Measurements from ENCODE around the gene TMEM130. TPM values are rescaled to one million over a fixed set of nuclear protein-coding genes. Genes with fewer than 3 reads are reported as not detected.
"Not testable (repeated sequence)": the region's sequence is repeated elsewhere in the genome, so short reads cannot be mapped to it uniquely, and the experiment has no call there.

The TMEM130 gene
- polyA plus RNA-seq, 6 donors from 2014 or later: 0.32 TPM; not detected in 5

DNA sequence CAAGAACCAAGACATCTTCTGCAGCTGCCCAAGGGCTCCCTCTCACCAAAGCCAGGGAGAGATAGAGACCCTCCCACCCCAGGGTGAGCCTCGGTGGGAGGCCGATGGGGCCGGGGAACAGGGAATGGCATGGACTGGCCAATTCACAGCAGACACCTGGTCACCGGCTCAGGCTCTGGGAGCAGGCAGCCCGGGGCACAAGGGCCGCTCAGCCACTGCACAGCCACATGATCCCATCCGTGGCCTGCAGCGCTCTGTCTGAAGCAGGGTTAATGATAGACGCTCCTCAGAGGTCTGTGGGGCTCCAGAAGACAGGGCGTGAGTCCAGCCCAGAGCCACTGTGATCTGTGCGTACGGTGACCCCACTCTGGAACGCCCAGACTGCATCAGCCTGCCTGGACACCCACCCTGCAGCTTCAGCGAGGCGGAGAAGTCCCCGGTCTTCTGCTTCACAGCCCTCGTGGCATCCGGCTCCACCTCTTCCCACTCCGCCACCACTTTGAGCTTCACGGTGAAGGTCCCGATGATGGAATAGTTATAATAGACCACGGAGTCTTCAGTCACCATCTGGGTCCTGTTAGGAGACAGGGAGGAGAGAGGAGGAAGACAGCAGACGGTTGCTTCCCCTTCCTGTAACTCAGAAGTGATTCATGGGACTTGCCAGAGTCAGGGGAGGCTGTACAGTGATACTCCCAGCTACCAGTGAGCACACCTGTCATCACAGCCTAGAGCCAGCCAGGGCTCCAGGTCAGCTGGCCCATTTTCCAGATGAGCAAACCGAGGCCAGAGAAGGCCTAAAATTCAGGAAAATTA is 14.0 kb downstream of the TMEM130 start:
- Mint-ChIP-seq H3K9me3 (peaks cover 0 to 3% (median 0%) of the 10 kb centered on the region in 7 donors), H3K4me1 (no peaks in the 10 kb centered on the region), H3K4me3 (no peak overlapping the region), H3K27me3 (peaks cover 7 to 31% (median 31%) of the 10 kb centered on the region in 3 donors), H3K27ac (no peak overlapping the region), H3K36me3 (peaks cover 0 to 15% of the 10 kb centered on the region in 2 donors)
- ATAC-seq (ENCODE audit: low read depth in 2 of 2) (no peak), DNase-seq (no peak)

DNA sequence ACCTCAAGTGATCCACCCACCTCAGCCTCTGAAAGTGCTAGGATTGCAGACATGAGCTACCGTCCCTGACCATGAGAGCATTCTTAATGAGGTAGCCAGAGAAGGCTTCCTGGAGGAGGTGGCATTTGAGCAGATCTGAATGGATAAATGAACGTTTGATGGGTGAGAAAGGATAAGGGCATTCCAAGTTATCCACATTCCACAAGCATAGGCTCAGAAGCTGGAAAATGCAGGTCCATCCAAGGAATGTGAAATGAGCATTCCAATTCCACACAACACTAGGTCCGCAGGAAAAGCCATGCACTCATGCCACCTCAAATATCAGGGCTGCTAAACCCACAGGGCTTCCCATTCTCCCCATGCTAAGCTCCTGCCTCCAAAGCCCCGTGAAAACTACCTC is 17.0 kb downstream of the TMEM130 start:
- Mint-ChIP-seq H3K27ac (no peak overlapping the region), H3K4me1 (no peaks in the 10 kb centered on the region), H3K36me3 (peaks cover 0 to 6% of the 10 kb centered on the region in 2 donors), H3K27me3 (peaks cover 9 to 24% (median 9%) of the 10 kb centered on the region in 3 donors), H3K9me3 (peaks cover 3 to 19% (median 14%) of the 10 kb centered on the region in 7 donors), H3K4me3 (no peak overlapping the region)
- DNase-seq (no peak), ATAC-seq (ENCODE audit: low read depth in 2 of 2) (no peak)

DNA sequence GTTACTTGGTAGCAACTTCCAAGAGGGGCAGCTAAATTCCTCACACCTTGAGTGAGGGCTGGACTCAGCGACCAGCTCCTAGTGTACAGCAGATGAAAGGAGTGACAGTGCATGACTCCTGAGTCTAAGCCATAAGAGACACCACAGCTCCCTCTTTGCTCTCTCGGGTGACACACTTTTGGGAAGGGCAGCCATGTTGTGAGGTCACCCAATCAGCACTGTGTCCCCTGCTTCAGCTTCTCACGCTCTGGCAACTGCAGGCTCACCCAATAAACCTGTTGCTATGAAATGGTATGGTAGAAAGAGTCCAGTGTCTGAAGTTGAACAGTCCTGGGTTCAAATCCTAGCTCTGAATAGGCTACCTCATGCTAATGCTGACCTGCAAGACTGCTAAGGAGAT is 20.9 kb downstream of the TMEM130 start:
- Mint-ChIP-seq H3K36me3 (peaks cover 0 to 6% of the 10 kb centered on the region in 2 donors), H3K4me3 (peak overlapping the region in 1 of 8 donors; percentile 29), H3K9me3 (peaks cover 8 to 20% (median 17%) of the 10 kb centered on the region in 7 donors), H3K27me3 (peaks cover 4 to 26% (median 18%) of the 10 kb centered on the region in 3 donors), H3K4me1 (no peaks in the 10 kb centered on the region), H3K27ac (no peak overlapping the region)
- ATAC-seq (ENCODE audit: low read depth in 2 of 2) (no peak), DNase-seq (no peak)

DNA sequence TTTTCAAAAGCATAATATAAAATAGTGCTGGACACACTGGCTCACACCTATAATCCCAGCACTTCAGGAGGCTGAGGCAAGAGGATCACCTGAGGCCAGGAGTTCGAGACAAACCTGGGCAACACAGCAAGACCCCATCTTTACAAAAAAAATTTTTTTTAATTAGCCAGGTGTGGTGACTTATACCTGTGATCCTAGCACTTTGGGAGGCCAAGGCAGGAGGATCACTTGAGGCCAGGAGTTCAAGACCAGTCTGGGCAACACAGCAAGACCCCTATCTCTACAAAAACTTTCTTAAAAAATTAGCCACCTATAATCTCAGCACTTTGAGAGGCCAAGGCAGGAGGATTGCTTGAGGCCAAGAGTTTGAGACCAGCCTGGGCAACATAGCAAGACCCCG is 27.3 kb downstream of the TMEM130 start:
- H3K4me1 Mint-ChIP-seq; ATAC-seq (ENCODE audit: low read depth in 2 of 2); H3K9me3 Mint-ChIP-seq; DNase-seq; H3K4me3 Mint-ChIP-seq; H3K36me3 Mint-ChIP-seq; H3K27ac Mint-ChIP-seq: not testable (repeated sequence)
- H3K27me3 Mint-ChIP-seq: peaks cover 16 to 37% (median 18%) of the 10 kb centered on the region in 3 donors

DNA sequence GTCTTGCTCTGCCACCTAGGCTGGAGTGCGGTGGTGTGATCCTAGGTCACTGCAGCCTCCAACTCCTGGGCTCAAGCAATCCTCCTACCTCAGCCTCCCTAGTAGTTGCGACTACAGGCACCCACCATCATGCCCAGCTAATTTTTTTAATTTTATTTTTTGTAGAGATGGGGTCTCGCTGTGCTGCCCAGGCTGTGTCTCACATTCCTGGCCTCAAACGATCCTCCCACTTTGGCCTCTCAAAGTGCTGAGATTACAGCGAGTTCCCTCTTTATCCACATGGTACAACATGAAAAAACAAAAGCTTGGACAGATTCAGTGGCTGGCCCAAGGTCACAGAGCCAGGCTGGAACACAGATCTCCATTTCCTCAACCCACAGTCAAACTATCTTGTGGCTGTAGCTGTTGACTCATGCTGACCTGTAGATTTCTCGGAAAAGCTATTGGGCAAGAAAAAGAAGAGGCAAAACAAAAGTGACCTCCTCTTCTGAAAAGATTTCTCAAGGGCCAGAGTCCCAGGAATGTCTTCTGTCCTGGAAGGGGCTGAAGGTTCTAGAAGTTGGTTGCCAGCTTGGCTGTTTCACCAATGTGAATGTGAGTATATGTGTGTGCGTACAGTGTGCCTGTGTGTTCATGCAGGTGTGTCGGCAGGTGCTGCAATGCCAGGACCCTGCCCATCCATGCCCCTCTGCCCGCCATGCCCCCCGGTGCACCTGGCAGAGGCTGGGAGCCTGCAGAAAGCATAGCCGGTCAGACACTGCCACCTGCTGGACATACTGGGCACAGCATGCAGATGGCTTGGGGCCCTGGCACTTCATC is 28.4 kb downstream of the TMEM130 start:
- H3K27ac Mint-ChIP-seq: no peak overlapping the region
- H3K4me3 Mint-ChIP-seq: no peak overlapping the region
- H3K36me3 Mint-ChIP-seq: no peaks in the 10 kb centered on the region
- peaks cover 16 to 45% (median 26%) of the 10 kb centered on the region in 3 donors for H3K27me3 Mint-ChIP-seq
- peak; percentile 41 to 68 for ATAC-seq (ENCODE audit: low read depth in 2 of 2)
- DNase-seq: peak; percentile 52
- H3K9me3 Mint-ChIP-seq: no peaks in the 10 kb centered on the region
- peaks cover 0 to 5% (median 0%) of the 10 kb centered on the region in 3 donors for H3K4me1 Mint-ChIP-seq

DNA sequence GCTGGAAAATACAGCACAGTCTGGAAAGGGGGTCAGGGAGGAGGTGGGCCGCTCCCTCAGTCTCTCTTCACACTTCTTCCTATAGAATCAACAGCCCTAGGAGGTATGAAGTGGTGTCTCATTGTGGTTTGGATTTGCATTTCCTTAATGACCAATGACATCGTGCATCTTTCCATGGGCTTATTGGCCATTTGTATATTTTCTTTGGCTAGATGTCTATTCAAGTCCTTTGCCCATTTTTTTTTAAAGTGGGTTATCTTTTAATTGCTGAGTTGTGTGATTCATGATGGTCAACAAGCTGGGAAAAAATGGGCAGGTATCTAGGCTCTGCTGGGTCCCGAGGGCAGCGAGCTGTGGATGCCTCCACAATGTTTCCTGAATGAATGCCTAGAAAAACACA is 29.1 kb downstream of the TMEM130 start:
- Mint-ChIP-seq H3K27ac (no peak overlapping the region), H3K9me3 (no peaks in the 10 kb centered on the region), H3K4me1 (peaks cover 0 to 5% (median 0%) of the 10 kb centered on the region in 3 donors), H3K27me3 (peaks cover 16 to 45% (median 26%) of the 10 kb centered on the region in 3 donors), H3K36me3 (no peaks in the 10 kb centered on the region), H3K4me3 (no peak overlapping the region)
- DNase-seq (no peak), ATAC-seq (ENCODE audit: low read depth in 2 of 2) (no peak)

DNA sequence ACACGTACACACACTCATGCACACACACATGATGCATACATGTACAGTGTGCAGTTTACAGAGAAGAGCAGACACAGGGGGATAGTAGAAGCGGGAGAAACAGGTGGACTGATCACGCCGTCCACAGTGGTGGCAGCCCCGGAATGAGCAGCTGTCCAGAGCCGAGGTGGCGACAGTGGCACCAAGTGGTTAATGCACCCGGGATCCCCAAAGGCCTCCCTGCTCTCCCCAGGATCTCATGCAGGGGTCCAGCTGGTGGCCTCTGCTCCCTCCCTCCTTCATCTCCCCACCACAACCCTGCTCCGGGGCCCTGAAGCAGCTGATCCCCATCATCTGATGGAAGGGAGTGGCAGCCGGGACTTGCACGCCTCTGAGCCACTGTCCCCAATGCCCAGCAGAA is 29.7 kb downstream of the TMEM130 start:
- DNase-seq (no peak), ATAC-seq (ENCODE audit: low read depth in 2 of 2) (no peak)
- Mint-ChIP-seq H3K27me3 (peaks cover 22 to 45% (median 29%) of the 10 kb centered on the region in 3 donors), H3K36me3 (no peaks in the 10 kb centered on the region), H3K4me1 (peaks cover 0 to 5% (median 0%) of the 10 kb centered on the region in 3 donors), H3K9me3 (no peaks in the 10 kb centered on the region), H3K27ac (no peak overlapping the region), H3K4me3 (no peak overlapping the region)

DNA sequence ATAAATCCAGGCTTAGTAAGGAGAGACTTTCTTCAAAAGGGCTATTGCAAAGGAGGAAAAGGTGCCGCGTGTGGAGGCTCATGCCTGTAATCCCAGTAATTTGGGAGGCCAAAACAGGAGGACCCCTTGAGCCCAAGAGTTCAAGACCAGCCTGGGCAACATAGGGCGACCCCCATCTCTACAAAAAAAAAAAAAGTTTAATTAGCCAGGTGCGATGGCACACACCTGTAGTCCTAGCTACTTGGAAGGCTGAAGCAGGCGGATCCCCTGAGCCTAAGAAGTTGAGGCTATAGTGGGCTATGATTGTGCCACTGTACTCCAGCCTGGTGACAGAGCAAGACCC is 32.2 kb downstream of the TMEM130 start:
- no peaks in the 10 kb centered on the region for H3K9me3 Mint-ChIP-seq
- H3K4me3 Mint-ChIP-seq: no peak overlapping the region
- no peak overlapping the region for H3K27ac Mint-ChIP-seq
- no peaks in the 10 kb centered on the region for H3K36me3 Mint-ChIP-seq
- H3K27me3 Mint-ChIP-seq: peaks cover 28 to 52% (median 38%) of the 10 kb centered on the region in 3 donors
- no peak for ATAC-seq (ENCODE audit: low read depth in 2 of 2)
- DNase-seq: no peak
- H3K4me1 Mint-ChIP-seq: peaks cover 0 to 5% (median 0%) of the 10 kb centered on the region in 3 donors

DNA sequence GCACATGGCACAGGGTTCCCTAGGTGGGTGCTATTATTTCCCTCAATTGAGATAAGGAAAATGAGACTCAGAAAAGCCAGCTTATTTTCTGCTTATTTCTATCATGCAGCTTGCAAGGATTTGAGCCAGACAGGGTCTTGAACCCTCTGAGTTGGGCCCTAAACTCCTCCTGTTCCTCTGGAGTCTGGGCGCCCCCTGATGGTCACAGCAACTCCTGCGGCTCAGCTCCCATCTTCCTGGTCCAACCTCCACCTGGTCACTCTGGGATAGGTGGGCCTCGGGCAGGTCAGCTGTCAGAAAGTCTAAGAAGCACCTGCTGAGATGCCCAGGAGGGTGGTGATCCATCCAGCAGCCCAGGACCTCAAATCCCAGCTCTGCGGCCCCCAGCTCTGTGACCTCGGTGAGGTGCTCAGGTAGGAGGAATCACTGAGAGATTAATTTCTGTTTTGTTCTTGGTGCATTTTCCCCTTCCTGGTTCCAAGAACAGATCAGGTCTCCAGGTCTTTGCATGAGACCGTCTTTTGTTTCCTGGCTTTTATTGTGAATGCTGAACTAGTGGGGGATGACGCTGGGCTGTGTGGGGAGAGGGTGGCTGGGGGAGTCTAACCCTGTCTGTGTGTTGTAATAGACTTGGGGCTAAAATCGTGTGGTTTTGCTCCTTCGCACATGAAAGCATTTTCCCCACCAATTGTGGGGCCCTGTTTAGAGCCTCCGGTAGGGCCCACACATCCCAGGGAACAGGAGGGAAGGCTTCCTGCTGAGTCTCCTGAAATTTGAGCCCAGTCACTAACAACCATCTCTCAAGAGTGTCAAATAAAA is 32.8 kb downstream of the TMEM130 start:
- Mint-ChIP-seq H3K27me3 (peaks cover 28 to 52% (median 38%) of the 10 kb centered on the region in 3 donors), H3K4me3 (no peak overlapping the region), H3K9me3 (no peaks in the 10 kb centered on the region), H3K36me3 (no peaks in the 10 kb centered on the region), H3K4me1 (peaks cover 0 to 5% (median 0%) of the 10 kb centered on the region in 3 donors), H3K27ac (no peak overlapping the region)
- ATAC-seq (ENCODE audit: low read depth in 2 of 2) (no peak), DNase-seq (no peak)

DNA sequence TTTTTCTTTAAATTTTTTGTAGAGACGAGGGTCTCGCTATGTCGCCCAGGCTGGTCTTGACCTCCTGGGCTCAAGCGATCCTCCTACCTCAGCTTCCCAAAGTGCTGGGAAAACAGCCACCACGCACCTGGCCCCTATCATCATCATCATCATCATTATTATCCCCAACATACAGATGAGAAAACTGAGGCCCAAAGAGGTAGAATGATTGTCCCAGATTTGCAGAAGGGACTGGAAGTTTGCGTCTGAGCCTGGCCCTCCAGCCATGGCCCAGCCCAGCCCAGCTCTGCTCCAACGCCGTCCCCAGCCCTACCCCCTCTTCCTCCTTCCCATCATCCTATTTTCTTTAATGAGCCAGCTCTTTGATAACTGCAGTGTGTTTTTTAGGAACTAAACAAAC is 34.9 kb downstream of the TMEM130 start:
- Mint-ChIP-seq H3K36me3 (no peaks in the 10 kb centered on the region), H3K27me3 (peaks cover 33 to 43% (median 33%) of the 10 kb centered on the region in 3 donors), H3K27ac (no peak overlapping the region), H3K4me1 (no peaks in the 10 kb centered on the region), H3K9me3 (peaks cover 0 to 5% (median 0%) of the 10 kb centered on the region in 7 donors), H3K4me3 (no peak overlapping the region)
- ATAC-seq (ENCODE audit: low read depth in 2 of 2): no peak
- no peak for DNase-seq

DNA sequence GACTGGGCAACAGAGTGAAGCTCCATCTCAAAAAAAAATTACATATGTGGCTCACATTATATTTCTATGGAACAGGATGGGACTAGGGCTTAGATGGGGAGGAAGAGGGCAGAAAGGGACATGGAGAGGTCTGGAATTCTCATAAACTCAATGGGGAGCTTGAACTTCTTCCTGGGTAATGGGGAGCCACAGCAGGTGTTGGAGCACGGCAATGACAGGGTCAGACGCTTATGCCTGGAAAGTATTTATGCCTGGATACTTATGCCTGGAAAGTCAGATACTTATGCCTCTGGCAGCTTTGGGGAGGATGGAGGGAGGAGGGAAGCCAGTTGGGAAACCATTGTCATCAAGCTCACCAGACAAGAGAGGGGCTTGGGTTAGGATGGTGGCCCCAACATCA is 36.8 kb downstream of the TMEM130 start:
- Mint-ChIP-seq H3K4me3 (no peak overlapping the region), H3K27ac (no peak overlapping the region), H3K9me3 (peaks cover 0 to 5% (median 0%) of the 10 kb centered on the region in 7 donors), H3K27me3 (peaks cover 31 to 49% (median 38%) of the 10 kb centered on the region in 3 donors), H3K4me1 (no peaks in the 10 kb centered on the region), H3K36me3 (no peaks in the 10 kb centered on the region)
- no peak for DNase-seq
- ATAC-seq (ENCODE audit: low read depth in 2 of 2): no peak

DNA sequence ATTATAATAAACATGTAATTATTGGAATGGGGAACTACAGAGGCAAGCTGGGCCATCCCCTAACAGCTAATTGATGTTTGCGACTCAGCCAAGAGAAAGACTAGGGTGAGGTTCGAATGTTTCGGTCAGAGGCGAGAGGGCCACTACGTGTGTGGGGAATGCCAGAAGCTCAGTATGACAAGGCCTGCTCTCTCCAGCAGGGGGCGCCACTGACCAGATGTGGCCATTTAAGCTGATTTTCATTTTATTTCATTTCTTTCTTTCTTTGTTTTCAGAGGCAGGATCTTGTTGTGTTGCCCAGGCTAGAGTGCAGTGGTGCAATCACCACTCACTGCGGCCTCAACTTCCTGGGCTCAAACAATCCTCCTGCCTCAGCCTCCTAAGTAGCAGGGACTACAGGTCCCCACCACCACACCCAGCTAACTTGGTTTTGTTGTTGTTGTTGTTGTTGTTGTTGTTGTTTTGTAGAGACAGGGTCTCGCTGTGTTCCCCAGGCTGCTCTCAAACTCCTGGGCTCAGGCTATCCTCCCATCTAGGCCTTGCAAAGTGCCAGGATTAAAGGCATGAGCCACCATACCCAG is 38.1 kb downstream of the TMEM130 start:
- H3K27me3 Mint-ChIP-seq: peaks cover 31 to 53% (median 40%) of the 10 kb centered on the region in 3 donors
- no peaks in the 10 kb centered on the region for H3K4me1 Mint-ChIP-seq
- DNase-seq (no peak), ATAC-seq (ENCODE audit: low read depth in 2 of 2) (no peak)
- peaks cover 0 to 5% (median 0%) of the 10 kb centered on the region in 7 donors for H3K9me3 Mint-ChIP-seq
- no peaks in the 10 kb centered on the region for H3K36me3 Mint-ChIP-seq
- H3K4me3 Mint-ChIP-seq: no peak overlapping the region
- H3K27ac Mint-ChIP-seq: no peak overlapping the region

Data from naive B cell (primary cell).